GM19455 (cell line): ENCODE data around the gene F2.
"Not testable (repeated sequence)": the region's sequence is repeated elsewhere in the genome, so short reads cannot be mapped to it uniquely, and the experiment has no call there.

ENCODE experiments used
- ATAC-seq: cut with Tn5 transposase; IDR thresholded peaks from one replicate; pipeline ENCODE4 v1.9.1; 2021; ENCODE audit not compliant: unreplicated experiment

The F2 gene

DNA sequence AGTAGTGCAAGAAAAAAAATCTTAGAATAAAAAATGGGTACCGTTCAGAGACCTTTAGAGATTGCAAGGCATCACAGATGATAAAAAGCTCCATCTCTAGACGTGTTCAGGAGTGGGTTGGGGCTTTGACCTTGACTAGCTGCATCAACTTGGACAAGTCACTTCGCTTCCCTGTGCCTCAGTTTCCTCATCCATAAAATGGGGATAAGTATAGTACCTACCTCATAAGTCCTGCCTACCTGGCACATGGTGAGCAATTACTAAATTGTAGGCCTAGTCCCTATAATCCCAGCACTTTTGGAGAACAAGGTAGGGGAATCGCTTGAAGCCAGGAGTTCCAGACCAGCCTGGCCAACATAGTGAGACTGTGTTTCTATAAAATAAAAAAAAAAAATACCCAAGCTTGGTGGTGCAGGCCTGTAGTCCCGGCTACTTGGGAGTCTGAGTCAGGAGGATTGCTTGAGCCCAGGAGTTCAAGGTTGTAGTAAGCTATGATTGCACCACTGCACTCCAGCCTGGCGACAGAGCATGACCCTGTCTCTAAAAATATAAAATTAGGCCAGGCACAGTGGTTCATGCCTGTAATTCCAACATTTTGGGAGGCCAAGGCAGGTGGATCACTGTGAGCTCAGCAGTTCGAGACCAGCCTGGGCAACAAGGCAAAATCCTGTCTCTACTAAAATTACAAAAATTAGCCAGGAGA is 6.0 kb upstream of the F2 start:
- no peak for ATAC-seq

DNA sequence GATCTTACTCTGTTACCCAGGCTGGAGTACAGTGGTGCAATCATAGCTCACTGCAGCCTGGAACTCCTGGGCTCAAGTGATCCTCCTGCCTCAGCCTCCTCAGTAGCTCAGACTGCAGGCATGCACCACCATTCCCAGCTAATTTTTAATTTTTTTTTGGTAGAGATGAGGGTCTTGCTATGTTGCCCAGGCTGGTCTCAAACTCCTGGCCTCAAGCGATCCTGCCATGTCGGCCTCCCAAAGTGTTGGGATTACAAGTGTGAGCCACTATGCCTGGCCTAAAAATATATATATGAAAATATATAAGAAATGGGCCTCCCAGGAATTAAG is 1.2 kb upstream of the F2 start:
- not testable (repeated sequence) for ATAC-seq

DNA sequence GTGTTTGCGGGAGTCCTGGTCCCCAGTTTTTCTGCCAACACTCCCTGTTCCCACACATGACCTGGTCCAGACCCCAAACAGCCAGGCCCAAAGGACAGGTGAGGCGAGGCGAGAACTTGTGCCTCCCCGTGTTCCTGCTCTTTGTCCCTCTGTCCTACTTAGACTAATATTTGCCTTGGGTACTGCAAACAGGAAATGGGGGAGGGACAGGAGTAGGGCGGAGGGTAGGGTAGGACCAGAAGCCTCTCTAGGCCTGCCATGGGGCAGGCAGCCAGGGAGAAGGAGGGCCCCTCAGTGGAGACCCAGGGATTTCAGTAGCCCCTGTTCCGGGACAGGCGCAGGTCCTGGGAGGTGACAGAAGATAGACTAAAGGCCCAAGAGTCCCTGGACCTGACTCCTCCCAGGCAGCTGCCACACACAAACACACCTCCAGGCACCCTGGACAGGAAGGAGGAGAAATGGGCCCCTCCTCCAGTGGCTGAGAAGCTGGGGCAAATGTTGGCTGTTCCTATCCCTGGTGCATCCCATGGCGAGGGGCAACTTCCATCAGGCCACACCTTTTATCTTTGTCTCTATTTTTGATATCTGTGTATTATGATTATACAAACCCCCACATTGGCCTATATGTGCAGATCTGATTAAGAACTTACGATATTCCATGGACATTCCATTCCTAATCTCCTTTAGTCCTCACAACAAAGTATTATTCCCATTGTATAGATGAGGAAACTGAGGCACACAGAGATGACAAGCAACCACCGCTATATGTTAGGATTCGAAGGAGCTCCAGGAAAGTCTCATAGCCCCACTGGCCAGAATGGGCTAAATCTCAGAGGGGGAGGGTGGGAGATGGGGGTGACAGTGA is 626 bp upstream of the F2 start:
- no peak for ATAC-seq

- no peak for ATAC-seq
Measured at GRCh38 chr11:46719543-46720218, 668 bp downstream of the F2 start.

DNA sequence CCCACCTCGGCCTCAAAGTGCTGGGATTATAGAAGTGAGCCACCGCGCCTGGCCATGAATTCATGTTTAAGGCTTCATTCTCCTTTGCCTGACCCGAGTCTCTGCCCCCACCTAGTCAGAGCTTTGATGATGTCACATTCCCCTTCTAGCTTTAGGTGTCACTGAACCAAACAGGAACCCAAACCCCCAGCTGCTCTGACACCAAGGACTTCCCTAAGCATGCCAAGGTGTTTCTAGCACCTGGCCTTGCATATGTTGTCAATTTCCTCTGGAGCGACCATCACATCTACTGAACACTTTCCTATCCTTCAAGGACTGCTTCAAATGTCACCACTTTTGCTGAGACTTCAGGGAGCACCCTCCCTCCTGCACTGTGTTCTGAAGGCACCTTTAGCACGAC is 2.3 kb downstream of the F2 start:
- ATAC-seq: no peak

GRCh38 chr11:46722566-46723358 is 3.7 kb downstream of the F2 start:
- ATAC-seq: no peak

- no peak for ATAC-seq
Measured at GRCh38 chr11:46723359-46723680, 4.3 kb downstream of the F2 start.

- ATAC-seq: no peak
Measured at GRCh38 chr11:46724088-46724487, 5.1 kb downstream of the F2 start.

DNA sequence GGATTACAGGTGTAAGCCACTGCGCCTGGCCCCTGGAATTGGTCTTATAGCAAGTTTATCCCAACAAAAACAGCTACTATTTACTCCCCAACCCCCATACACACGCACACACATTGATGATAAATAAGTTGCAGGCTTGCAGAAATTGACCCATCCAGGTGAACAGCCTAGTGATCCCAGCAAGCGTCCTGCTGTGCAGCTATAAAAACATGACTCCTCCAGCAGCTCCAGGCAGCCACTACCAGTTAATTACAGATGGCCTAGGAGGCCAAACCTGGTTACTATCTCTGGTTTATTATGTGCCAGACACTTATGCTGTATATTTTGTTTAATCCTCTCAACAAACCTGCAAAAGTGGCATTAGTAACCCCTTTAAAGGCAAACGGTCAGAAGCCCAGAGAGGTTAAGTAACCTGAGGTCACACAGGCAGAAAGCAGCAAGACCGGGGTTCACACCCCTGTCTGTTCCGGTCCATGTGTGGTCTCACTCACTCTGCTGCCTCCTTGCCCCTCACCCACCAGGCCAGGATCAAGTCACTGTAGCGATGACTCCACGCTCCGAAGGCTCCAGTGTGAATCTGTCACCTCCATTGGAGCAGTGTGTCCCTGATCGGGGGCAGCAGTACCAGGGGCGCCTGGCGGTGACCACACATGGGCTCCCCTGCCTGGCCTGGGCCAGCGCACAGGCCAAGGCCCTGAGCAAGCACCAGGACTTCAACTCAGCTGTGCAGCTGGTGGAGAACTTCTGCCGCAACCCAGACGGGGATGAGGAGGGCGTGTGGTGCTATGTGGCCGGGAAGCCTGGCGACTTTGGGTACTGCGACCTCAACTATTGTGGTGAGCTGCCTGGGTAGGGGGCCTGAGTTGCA is 6.6 kb downstream of the F2 start:
- no peak for ATAC-seq

DNA sequence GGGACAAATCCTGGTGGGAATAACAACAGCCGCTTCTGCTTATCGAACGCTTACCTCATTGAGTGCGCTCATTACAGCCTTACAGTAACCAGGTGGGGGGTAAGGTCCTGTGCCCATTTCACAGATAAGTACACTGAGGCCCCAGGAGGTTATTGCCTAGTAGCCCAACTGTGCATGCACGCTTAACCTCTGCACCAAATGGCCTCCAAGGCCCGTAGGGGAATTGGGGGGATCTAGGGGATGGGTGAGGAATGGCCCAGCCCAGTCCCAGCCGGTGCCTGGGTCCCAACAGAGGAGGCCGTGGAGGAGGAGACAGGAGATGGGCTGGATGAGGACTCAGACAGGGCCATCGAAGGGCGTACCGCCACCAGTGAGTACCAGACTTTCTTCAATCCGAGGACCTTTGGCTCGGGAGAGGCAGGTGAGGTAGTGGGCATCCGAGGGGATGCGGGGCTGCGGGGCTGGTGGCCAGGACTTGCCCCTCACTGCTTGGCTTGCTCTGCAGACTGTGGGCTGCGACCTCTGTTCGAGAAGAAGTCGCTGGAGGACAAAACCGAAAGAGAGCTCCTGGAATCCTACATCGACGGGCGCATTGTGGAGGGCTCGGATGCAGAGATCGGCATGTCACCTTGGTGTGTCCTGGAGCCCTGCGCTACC is 7.3 kb downstream of the F2 start:
- no peak for ATAC-seq

DNA sequence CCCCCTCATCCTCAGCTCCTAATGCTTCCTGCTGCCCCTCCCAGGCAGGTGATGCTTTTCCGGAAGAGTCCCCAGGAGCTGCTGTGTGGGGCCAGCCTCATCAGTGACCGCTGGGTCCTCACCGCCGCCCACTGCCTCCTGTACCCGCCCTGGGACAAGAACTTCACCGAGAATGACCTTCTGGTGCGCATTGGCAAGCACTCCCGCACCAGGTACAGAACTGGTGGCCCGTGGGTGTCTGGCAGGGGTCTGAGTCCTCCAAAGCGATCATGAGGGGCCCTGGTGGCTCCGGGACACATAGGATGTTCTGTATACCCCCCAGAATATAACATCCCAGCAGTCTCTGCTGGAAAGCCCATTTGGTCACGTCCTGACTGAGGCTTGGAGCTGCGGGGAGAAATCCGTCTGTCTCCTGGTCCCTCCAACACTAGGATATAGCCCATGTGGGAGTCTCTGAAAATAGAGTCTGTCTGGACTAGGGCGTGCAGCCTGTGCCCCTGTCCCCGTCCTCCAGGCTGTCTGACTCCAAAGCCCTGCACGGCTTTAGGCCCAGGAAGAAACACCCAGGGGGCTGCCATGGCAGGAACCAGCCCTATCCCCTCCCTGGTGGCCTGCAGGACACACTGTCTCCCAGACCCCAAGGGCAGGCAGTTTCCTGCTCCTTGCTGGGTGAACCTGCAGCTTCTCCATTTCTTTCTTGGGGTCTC is 9.1 kb downstream of the F2 start:
- ATAC-seq: no peak

DNA sequence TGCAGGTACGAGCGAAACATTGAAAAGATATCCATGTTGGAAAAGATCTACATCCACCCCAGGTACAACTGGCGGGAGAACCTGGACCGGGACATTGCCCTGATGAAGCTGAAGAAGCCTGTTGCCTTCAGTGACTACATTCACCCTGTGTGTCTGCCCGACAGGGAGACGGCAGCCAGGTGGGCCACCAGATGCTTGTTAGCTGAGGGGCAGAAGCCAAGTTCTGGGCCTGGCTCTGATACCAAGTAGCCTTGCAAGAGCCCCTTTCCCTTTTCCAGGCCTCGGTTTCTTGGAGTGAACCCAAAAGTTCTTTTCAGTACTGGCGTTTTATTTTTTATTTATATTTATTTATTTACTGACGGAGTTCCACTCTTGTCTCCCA is 9.6 kb downstream of the F2 start:
- ATAC-seq: no peak

DNA sequence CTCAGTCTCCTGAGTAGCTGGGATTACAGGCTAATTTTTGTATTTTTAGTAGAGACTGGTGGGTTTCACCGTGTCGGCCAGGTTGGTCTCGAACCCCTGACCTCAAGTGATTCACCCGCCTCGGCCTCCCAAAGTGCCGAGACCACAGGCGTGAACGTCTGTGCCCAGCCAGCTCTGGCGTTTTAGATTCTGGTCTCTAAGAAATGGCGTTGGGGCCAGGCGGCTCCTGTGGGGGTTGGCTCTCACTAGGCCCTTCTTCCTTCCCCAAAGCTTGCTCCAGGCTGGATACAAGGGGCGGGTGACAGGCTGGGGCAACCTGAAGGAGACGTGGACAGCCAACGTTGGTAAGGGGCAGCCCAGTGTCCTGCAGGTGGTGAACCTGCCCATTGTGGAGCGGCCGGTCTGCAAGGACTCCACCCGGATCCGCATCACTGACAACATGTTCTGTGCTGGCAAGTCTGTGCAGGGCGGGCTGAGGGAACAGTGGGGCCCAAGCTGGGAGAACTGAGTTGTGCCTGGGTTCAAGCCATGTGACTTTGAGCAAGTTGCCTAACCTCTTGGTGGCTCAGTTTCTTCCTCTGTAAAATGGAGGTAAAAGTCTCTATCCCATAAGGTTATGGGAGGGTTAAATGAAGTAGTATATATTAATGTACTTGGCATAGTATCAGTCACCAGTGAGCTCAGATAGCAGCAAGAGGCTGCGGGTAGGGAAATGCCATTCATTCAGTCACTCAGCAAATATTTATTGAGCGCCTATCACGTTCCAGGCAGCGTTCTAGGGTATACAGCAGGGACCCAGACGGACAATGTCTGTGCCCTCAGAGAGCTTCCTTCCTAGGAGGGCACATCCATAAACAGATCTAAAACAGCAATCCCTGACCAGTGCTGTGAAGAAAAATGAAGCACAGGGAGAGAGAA is 10.4 kb downstream of the F2 start:
- no peak for ATAC-seq

- no peak for ATAC-seq
Measured at GRCh38 chr11:46731545-46731944, 12.5 kb downstream of the F2 start.

- no peak for ATAC-seq
Measured at GRCh38 chr11:46733234-46733633, 14.2 kb downstream of the F2 start.

GRCh38 chr11:46736146-46736545 is 17.1 kb downstream of the F2 start:
- ATAC-seq: no peak

GRCh38 chr11:46736615-46737014 is 17.6 kb downstream of the F2 start:
- ATAC-seq: no peak

- no peak for ATAC-seq
Measured at GRCh38 chr11:46737699-46738098, 18.7 kb downstream of the F2 start.
